Eye (tissue), 1 donor: ENCODE data around the gene NR6A1.

Source experiments
- DNase-seq: peaks from one replicate; pipeline ENCODE4 v3.0.0-alpha.2; 2015

The NR6A1 gene

DNA sequence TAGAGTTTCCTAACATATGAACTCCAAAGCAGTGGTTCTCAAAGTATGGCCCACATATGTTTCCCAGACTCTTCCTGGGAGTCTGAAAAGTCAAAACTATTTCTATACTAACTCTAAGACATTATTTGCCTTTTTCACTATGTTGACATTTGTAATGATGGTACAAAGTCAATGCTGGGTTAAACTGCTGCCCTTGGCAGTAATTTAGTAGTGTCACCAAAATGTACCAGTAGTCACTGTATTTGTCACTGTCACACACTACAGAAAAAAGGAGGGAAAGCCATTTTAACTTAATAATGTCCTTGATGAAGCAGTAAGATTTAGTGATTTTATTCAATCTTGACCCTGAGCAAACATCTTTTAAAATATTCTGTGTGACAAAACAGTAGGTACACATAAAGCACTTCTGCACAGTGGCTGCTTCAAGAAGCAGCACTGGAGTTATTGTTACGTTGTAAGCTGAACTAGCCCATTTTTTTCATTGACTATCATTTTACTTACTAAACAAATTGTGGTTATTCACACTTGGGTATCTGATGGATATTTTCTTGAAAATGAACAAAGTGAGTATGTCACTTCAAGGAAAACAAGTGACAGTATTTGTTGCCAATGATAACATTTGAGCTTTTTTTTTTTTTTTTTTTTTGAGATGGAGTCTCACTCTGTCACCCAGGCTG is 90.3 kb downstream of the NR6A1 start:
- no peak for DNase-seq

DNA sequence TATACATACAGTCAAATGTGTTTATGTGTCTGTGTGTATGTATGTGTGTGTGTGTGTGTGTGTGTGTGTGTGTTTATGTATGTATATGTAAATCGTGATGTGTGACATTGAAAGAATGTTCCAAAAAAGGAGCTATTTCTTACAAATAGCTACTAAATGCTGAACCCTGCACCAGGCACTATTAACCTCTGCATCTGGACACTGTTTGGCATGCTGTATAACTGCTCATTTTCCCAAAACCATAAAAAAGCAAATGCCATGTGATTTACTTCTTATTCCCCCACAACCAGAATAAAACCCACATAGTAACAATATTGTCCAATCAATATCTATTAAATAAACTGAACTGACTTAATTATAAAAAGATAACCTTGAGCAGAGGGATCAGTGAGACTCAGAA is 91.1 kb downstream of the NR6A1 start:
- no peak for DNase-seq

DNA sequence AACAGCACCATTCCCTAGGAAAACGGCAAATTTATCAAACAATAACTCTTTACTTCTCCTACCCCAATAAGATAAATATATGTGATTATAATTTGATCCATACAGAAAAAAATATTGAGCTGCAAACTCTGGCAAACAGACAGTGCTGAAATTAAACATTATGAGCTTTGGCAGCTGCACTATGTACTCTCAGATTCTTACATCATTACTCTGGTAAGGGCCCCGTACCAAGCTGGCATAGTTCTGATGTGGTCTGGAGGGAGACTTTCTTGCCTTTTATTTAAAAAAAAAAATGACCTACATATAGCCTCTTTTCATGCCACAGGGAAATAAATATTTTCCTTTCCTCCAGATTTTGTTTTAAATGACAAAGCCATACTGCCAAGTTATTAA is 95.0 kb downstream of the NR6A1 start:
- no peak for DNase-seq

DNA sequence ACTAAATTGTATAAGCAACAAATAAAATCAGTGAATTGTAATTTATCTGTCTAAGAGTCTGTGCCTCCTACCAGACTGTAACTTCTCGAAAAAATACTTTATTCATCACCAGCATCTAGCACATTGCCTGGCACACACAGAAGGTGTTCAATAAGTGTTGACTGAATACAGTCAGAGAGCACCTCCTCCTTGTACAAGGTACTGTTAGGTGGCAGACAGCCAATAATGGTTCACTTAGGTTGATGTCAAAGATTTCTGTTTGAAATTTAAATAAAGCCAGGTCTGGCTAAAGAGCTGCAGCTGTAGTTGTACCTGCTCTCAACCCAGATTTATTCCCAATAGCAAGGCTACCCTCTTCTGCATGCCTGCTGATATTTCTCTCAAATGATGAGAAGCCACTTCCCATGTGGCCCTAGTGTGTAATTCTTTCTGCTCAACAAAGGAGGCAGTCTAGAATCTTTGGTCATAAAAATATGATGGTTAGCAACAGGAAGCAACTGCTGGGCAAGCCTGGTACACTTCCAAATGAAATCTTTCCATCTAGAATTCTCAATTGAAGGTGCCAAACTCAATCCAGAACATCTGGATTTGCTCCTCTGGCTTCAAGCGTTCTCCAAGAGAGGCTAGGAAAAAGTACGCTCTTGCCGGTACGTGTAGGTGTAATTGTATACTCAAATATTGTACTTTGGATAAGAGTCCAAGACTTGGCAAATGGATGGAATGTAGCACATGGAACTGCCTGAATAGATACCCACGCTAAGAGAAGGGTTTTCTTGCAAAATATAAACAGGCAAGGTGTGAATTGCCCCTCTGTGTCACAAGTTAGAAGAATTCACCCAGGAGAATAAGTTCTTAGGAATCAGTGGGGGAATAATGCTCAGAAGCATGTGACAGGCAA is 95.6 kb downstream of the NR6A1 start:
- DNase-seq = no peak

DNA sequence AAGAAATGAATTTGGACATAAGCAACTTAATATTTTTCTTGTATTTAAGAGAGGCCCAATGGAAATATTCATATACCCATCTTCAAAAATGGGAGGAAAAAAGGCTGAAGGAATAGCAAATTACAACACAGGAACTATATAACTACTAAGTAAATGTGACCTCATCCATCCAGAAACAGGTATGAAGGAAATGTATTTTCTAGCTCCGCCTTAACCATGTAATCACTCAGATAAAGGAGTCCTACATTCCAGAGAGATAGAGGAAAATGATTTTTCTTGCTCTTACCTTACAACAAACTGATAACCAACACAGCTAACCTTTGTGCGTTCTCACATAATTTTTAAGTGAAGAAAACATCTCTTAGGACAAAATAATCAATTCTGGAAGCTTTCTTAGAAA is 96.5 kb downstream of the NR6A1 start:
- DNase-seq = no peak

DNA sequence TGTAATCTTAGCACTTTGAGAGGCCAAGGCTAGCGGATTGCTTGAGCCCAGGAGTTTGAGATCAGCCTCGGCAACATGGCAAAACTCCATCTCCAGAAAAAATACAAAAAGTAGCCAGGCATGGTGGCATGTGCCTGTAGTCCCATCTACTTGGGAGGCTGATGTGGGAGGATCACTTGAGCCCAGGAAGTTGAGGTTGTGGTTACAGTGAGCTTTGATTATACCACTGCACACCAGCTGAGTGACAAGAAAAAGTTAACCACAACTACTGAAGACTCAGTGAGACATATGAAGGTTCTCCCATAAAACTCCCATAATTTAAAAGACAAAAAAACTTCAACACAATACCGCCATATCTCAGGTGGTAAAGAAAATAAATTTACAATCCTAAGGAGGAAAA is 98.0 kb downstream of the NR6A1 start:
- DNase-seq = no peak

DNA sequence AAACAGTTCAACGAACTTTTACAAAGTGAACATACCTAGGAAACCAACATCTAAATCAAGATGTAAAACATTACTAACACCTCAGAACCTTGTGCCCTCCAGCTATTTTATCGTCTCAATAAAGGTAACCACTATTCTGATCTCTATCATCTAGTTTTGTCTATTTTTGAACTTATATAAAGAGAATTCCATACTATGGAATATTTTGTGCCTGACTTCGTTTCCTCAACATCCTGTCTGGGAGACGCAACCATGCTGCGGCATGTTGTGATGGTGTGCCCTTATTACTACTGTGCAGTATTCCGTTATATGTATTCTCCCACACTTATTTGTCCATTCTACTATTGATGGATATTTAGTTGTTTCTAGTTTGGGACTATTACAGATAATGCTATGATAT is 99.2 kb downstream of the NR6A1 start:
- no peak for DNase-seq

DNA sequence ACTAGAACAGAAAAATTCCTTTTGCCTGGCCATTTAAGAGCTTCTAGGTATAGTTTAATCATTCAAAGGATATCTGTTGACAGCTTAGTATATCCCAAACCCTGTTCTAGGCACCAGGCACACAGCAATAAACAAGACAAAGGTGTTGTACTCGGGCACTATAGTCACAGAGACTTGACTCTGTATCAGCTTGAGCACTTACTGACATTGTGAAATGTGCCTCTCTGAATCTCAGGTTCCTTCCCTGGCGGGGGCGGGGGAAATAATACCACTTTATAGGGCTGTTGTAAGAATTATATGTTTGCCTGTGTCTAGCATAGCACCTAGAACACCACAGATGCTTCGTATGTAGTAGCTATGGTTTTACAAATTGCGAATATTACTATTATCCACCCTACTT is 104.5 kb downstream of the NR6A1 start:
- DNase-seq = no peak

DNA sequence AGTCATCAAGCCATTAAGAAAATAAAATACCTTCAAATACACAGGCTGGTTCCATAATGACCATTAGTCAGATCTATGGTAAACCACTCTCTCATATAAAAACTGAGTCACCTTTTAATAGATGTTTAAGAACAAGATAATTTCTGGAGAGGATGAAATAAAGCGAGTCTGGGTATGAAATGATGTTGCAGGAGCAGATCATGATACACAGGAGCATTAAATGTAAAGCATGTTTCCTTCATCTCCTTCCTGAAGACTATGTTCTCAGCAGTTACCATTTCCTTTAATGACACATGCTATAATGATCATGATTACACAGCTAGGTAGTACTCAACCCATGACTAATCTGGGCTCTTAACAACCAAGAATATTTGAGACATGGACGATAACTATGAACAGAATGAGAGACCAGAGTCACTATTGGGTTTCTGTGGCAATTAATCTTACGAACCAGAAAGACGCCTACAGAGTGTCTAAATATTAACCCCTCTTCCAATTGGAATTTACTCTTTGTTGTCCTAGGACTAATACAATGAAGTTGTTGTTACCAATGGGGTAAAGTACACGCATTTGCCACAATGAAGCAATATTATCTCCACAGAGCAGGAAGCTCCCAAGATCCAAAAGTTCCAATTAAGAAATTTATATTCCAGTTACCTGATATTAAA is 105.6 kb downstream of the NR6A1 start:
- no peak for DNase-seq

DNA sequence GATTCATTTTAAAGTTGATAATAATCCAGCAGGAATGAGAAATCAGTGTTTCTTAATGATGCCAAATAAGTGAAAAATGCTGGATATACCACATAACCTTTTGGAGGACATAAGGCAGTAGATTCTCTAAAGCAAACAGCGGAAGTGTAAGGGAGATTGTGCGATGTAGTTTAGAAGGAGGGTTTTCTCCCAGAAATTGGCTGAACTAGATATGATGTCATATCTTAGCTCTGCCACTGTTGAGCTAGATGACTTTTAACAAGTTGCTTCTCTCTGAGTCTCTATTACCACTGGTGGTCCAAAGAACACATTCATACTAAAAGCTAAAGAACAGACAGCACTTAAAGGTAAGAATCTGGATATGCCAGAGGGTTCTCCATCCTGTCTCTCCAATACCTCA is 107.0 kb downstream of the NR6A1 start:
- no peak for DNase-seq

DNA sequence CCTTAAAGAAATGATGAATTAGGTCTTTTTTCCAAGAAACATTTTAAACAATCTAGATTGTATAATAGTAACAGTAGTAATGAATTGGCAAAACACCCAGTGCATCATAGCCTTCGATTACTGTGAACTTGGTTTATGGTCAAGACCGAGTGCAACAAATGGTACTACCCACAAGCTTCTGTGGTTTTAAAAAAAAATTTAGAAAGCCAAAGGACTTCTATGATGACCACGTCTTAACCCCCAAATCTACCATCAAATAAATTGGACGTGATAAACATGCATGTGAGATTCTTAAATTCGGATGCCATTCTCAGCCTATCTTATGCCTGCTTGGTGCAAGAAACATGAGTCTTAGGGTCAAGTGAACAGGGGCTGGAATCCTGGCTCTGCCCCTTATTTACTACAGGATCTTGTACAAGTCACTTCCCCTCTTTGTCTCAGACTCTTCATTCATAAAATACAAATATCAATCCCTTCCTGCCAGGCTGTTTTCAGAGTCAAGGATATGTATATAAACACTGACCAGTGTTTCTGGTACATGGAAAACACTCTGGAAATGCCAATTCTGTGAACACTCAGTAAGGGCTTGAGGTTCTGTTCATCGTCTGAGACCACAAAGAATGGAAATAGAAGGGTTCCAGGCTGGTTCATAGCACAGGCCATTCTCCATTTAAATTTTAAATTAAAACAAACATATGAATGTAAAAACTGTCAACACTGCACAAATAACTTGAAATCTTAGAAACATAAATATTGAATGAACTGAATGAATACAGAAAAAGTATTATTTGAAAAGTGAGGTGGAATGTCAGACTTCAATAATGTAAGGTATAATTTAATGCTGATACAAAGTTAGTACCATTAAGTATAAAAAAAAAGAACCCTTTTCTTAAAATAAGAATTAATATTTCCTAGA is 107.8 kb downstream of the NR6A1 start:
- no peak for DNase-seq

DNA sequence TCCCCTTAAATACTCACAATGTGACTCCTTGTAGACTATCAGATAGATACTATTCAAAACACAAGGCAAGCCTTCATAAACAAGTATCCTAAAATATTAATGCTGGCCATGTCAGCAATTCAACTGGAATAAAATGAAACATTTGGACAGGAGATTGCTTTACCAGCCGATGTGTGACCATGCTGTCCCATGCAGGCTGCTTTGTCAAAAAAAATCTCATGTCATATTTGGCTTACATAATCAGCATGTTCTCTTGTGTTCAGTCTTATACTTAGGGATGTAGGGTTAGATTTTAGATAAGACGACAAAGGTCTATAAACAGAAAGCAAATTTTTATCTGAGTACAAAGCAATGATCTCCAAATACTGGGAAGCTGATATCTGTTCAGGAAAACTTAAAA is 108.5 kb downstream of the NR6A1 start:
- DNase-seq = no peak

DNA sequence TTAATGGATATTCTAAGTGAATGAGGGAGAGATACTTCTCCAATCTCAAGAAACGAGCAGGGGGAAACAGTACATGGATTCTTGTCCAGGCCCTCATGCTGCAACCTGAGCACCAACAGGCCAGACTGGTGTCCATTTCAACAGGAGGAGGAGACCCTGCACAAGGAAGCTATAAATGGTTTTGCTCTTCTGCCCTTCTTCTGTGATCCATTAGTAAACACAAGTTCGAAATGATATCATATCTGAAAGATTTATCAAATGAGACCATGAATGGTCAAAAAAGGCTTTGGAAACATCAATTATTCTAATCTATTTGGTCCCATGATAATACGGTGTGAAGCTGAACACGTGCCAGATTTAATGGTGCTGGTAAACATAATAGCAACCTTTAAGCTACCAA is 109.8 kb downstream of the NR6A1 start:
- DNase-seq = peak; percentile 61

DNA sequence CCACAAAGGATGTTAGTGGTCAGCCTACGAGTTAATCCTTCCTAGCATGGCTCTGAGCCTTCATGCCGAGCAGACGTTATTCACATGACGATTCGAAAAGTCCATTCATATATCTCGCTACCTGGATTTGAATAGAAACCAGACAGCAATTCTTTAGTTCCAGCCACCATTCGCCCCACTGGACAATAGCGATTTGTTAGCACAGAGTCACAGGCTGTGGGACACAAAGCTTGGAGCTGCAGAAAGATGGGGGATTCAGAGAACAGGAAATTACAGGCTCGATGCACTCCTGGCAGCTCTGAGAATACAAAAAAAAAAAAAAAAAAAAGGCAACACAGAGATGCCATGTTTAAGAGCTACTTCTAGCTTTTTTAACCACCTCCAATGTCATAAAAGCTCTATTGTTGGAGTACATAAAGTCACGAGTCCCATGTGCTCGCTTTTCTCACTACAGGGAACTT is 110.7 kb downstream of the NR6A1 start:
- peak; percentile 92 for DNase-seq

DNA sequence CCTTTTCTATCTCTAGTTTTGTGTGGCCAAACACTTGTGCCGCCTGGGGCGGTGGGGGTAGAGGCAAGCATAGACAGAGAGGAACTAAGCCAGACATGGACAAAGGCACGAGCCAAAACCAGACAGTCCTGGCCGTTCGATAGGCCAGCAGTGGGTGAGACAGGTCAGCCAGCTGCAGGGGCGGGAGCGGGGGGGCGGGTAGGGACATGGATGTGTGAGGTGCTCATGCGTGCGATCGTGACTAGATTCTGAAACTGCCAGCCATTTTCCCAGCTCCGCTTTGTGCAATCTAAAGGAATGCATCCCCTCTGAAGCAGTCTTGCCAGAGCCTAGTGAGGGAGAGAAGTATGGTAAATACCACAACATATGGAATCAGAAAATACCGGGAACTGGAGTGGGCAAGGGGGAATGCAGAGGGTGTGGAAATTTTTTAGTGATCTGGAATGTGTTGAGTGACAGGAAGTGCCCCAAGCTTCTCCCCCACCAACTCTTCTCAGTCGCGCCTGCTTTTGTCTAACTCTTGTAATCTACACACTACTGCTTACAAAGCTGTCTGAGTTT is 111.9 kb downstream of the NR6A1 start:
- DNase-seq = peak; percentile 97

DNA sequence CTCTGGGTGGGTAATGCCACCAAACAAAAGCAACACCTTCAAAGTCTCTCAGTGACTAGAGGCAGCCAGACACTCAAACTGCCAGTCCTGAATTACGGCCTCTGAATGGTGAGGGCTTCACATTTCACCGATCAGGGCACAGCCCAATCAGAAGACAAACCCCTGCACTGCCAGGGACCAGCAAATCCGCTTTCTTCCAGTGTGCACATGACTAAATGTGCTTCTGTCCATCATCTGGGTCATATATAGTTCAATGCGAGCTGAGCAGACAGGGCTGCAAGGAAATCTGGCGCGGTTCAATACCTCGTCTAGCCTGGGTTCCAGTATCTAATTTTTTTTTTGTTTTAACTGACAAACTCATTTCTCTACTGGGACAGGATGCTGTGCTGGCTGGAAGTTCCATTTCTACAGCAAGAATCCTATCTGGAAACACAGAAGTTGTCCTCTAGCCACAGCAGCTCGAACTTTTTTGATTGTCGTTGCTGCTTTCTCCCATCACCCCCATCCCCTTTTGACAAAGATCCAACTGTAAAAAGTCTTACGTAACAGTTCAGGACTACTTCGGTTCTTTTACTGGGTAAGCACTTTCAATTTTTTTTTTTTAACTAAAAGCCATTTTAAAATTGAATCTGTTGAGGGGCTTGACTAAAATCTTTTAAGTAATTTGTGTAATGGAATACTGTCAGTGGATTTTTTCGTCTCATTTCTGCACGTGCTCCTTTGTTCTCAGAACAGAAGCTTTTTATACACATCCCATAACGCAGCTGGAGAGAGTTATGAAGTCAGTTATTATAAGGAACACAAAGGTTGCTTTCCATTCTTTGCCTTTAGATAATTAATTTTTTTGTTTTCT is 112.7 kb downstream of the NR6A1 start:
- DNase-seq = peak; percentile 98

DNA sequence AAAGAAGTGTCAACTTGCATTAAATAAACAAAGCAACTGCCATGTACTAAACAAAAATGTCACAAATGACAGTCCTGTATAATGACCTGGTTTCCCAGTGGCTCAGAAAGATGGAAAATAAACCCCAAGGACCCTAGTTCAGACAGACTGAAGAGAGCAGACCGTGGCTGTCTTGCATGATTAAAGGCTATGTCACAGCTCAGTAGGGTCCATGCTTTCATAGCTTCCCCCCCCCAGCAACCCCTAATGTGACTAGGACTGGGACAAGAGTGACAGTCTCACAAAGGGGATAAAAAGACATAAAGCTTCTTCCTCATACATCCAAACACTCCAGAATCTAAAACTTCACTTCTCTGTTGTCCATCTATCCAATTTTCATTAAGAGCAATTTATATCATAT is 113.6 kb downstream of the NR6A1 start:
- peak; percentile 77 for DNase-seq

DNA sequence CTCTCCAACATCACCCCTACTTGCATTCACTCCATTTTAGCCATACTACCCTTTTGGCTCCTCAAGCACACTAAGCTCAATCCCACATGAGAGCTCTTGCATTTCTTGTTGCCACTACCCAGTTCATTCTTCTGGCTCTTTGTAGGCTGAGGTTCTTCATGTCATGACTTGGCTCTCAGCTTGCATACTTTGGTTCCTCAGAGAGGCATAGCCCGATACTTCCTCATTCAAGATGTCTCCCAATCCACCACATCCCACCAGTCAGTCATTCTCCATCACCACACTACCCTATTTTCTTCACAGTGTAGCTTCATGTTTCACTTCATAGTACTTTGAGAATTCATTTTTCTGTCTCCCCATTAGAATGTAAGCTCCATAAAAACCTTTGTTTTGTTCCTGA is 116.7 kb downstream of the NR6A1 start:
- DNase-seq = no peak

DNA sequence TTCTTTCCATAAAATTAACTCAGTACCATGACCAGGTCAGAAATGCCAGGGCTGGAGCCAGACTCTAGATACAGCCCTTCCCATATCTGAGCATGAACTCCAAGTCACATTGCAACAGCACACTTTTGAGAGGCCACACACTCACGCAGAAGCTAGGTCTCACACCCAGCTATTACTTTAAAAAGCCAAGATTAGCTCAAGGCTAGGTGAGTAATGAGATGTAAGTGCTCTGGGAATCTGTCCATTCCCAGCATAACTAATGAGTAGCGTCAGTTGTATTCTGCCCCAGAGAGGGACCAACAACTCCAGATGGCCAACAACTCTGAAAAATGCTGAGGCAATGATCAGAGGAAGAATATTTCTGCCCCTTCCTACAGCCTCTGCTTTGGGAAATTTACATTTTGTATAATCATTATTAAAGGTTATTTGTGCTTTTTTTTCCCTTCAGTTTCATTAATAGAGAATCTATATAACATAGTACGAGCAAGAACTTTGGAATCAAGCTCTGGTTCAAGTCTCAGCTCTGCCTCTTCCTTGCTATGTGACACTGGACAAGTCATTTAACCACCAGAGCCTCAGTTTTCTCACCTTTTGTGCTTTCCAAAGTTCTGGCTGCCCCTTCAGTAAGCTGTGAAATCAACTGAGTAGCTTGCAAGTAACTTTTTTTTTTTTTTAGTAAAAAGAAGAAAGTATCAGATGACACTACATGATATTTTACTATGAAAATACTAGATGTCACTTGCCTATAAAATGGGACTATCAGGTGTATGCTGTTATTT is 118.3 kb downstream of the NR6A1 start:
- peak; percentile 39 for DNase-seq

DNA sequence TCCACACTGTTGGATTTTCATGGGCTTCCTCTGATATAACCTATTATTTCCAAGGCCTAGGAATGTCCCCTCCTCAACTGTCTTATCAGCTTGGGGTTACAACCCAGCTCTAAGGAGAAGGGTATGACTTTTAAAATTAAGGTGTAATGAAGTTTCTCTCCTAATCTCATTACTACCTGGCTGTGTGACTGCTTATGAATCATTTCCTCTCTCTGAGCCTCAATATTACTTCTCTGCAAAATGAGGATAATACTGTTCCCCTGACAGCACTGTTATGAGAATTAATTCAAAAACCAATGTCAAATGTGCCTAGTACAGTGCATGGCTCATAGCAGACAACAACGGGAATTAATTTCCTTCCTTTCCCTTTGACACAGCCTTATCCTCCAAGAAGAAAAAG is 118.9 kb downstream of the NR6A1 start:
- DNase-seq = no peak

DNA sequence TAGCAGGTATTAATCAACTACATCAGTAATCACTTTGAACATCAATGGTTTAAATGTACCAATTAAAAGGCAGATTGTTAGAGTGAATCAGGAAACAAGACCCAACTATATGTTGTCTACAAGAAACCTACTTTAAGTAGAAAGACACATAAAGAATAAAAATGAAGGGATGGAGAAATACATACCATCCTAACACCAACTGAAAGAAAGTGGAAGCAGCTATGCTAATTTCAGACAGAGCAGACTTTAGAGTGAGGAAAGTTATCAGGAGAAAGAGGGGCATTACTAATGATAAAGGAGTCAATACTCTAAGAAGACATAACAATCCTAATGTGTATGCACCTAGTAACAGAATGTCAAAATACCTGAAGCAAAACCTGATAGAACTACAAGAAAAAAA is 125.8 kb downstream of the NR6A1 start:
- DNase-seq = no peak
